ENCODE data around the gene PROX2. TPM values are rescaled to one million over a fixed set of nuclear protein-coding genes. Genes with fewer than 3 reads are reported as not detected.

The PROX2 gene
- total RNA-seq, 1 donor from 2014 or later, result not detected

DNA sequence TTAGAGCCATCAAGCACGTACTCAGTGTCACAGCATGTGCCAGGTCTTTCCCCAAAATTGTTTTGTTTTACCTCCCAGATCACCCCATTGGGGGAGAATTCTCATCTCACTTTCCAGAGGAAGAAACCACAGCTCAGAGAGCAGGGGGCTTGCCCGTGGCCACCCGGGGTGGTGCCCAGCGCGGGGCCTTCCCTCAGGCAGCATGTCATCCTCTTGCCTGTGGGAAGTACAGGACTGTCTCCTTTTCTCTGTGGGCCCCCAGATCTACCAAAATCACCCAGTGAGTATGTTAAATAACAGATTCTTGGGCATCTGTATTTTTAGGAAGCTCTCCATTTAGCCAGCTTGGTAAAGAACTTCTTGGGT is 41.2 kb upstream of the PROX2 start:
- DNase-seq (ENCODE audit: low read depth), result no peak
- TF ChIP-seq, protein P1, sequence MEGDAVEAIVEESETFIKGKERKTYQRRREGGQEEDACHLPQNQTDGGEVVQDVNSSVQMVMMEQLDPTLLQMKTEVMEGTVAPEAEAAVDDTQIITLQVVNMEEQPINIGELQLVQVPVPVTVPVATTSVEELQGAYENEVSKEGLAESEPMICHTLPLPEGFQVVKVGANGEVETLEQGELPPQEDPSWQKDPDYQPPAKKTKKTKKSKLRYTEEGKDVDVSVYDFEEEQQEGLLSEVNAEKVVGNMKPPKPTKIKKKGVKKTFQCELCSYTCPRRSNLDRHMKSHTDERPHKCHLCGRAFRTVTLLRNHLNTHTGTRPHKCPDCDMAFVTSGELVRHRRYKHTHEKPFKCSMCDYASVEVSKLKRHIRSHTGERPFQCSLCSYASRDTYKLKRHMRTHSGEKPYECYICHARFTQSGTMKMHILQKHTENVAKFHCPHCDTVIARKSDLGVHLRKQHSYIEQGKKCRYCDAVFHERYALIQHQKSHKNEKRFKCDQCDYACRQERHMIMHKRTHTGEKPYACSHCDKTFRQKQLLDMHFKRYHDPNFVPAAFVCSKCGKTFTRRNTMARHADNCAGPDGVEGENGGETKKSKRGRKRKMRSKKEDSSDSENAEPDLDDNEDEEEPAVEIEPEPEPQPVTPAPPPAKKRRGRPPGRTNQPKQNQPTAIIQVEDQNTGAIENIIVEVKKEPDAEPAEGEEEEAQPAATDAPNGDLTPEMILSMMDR (IDR thresholded peaks at IDR 0.05; ENCODE audit: insufficient read depth, low read length, severe bottlenecking), result no peak
- H3K4me3 ChIP-seq (ENCODE audit: low read depth, low read length), result no peak overlapping the region
- no peaks in the 10 kb centered on the region for H3K36me3 ChIP-seq (ENCODE audit: control insufficient read depth, insufficient read depth, low read length)
- H3K27me3 ChIP-seq (ENCODE audit: control insufficient read depth, insufficient read depth, low read length), result no peaks in the 10 kb centered on the region
- no peak for FAIRE-seq

DNA sequence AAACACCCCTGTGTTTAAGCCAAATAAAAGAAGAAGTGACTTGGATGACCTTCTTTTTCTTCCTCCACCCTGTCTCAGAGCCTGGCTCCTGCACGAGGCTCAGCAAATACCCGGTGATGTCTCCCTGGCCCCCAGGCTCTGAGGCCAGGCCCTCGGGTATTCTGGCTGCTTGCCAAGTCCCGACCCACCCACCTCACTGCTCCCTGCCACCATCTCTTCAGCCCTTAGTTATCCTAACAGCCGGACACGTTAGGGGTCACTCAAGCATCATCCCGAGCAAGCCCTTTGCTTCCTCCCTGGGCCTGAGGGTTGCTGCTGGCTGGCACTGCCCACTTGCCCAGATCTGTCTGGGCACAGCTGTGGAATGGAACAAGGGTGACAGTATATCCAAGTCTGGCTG is 39.9 kb upstream of the PROX2 start:
- DNase-seq (ENCODE audit: low read depth) (no peak), FAIRE-seq (no peak)
- TF ChIP-seq, protein P1 (IDR thresholded peaks at IDR 0.05; ENCODE audit: insufficient read depth, low read length, severe bottlenecking), result no peak

DNA sequence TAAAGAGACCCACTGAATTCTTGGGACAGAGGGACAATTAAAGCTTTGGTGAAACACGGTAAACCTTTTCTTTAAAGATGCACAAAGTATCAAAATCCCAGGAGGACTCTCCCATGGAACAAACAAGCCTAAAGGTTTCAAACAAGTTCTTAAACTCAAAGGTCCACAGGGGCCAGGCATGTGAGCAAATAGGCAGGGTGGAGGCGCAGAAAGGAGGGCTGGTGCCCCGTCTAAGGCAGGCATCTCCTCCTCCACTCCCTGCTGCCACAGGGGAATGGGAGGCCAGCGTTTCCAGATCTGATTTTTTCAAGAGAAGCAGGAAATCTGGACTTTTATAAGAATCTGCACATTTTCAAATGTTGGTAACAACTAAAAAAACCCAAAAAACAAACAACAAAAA is 39.5 kb upstream of the PROX2 start:
- Histone ChIP-seq H3K36me3 (ENCODE audit: control insufficient read depth, insufficient read depth, low read length) (no peaks in the 10 kb centered on the region), H3K27me3 (ENCODE audit: control insufficient read depth, insufficient read depth, low read length) (no peaks in the 10 kb centered on the region), H3K4me3 (ENCODE audit: low read depth, low read length) (no peak overlapping the region)
- TF ChIP-seq, protein P1 (IDR thresholded peaks at IDR 0.05; ENCODE audit: insufficient read depth, low read length, severe bottlenecking), result no peak
- FAIRE-seq (no peak), DNase-seq (ENCODE audit: low read depth) (no peak)

More for the DNA sequence above, 39.9 kb upstream of the PROX2 start:
- no peaks in the 10 kb centered on the region for H3K36me3 ChIP-seq (ENCODE audit: control insufficient read depth, insufficient read depth, low read length)
- H3K27me3 ChIP-seq (ENCODE audit: control insufficient read depth, insufficient read depth, low read length), result no peaks in the 10 kb centered on the region
- no peak overlapping the region for H3K4me3 ChIP-seq (ENCODE audit: low read depth, low read length)

DNA sequence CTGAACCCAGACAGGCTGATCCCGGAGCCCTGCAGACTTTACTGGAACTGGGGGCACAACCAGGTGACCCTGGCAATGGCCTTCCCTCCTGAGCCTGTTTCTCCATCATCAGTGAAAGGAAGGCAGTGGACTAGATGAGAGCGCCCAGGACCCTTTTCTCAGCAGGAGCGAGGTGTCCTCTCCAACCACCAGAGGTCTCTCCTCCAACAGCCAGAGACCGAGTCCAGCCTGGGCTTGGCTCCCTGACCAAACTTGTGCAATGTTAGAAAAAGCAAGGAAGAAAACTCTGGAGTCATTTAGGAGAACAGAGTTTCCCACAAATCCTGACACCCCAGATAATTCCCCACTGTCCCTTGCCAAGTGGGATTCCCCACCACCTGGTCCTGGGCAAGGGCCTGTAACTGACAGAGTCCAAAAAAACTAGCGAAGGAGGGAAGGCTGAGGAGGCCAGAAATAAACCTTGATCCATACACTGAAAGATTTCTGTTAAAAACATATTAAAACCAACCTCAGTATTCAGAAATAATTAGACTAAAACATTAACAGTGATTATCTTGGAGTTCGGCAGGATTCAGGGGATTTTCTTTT is 38.1 kb upstream of the PROX2 start:
- DNase-seq (ENCODE audit: low read depth), result peak; percentile 55
- TF ChIP-seq, protein P1 (IDR thresholded peaks at IDR 0.05; ENCODE audit: insufficient read depth, low read length, severe bottlenecking), result peak; percentile 85
- Histone ChIP-seq H3K4me3 (ENCODE audit: low read depth, low read length) (no peak overlapping the region), H3K36me3 (ENCODE audit: control insufficient read depth, insufficient read depth, low read length) (no peaks in the 10 kb centered on the region), H3K27me3 (ENCODE audit: control insufficient read depth, insufficient read depth, low read length) (no peaks in the 10 kb centered on the region)
- FAIRE-seq, result no peak

DNA sequence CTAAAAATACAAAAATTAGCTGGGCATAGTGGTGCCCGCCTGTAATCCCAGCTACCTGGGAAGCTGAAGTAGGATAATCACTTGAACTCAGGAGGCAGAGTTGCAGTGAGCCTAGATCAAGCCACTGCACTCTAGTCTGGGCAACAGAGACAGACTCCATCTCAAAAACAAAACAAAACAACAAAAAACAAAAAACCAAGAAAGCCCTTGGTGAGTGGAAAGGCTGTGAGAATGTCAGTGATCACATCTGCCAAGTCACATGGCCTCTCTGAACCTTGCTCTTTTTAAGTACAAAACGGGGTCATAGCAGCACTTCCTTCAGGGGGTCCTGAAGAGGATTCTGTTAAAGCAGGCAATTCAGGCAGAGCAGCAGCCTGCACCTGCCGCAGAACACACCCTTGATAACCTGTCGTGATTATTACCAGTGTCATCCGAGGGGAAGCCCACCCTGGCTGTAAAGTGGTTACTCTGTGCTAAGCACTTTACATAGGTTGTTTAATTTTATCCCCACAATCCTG is 37.5 kb upstream of the PROX2 start:
- FAIRE-seq (no peak), DNase-seq (ENCODE audit: low read depth) (no peak)
- no peak overlapping the region for H3K4me3 ChIP-seq (ENCODE audit: low read depth, low read length)
- TF ChIP-seq, protein P1 (IDR thresholded peaks at IDR 0.05; ENCODE audit: insufficient read depth, low read length, severe bottlenecking), result no peak
- H3K27me3 ChIP-seq (ENCODE audit: control insufficient read depth, insufficient read depth, low read length), result no peaks in the 10 kb centered on the region
- H3K36me3 ChIP-seq (ENCODE audit: control insufficient read depth, insufficient read depth, low read length), result no peaks in the 10 kb centered on the region

DNA sequence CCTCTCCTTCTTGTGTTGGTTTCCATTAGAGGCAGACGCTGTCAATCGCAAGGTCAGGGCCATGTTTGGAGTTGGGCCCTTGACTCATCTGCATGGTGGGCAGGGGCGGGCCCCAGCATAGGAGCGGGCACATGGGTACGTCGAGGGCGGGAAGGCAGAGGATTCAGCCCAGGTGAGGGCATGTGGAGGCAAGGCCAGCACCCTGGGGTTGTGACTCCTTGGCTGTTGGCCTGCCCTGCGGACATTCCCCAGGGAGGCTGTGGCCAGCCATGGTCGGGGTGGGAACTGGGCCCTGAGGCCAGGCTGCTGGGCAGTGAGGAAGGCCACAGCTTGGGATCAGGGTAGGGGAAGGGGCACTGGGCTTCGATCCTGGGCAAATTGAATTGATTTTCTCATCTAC is 36.9 kb upstream of the PROX2 start:
- FAIRE-seq, result no peak

More for the DNA sequence above, 36.9 kb upstream of the PROX2 start:
- Histone ChIP-seq H3K4me3 (ENCODE audit: low read depth, low read length) (no peak overlapping the region), H3K36me3 (ENCODE audit: control insufficient read depth, insufficient read depth, low read length) (no peaks in the 10 kb centered on the region), H3K27me3 (ENCODE audit: control insufficient read depth, insufficient read depth, low read length) (no peaks in the 10 kb centered on the region)
- no peak for DNase-seq (ENCODE audit: low read depth)
- TF ChIP-seq, protein P1 (IDR thresholded peaks at IDR 0.05; ENCODE audit: insufficient read depth, low read length, severe bottlenecking), result no peak

Data from bronchial epithelial cell (primary cell).